Measurements from ENCODE around the gene KAT7. TPM values are rescaled to one million over a fixed set of nuclear protein-coding genes. Genes with fewer than 3 reads are reported as not detected.

Gene KAT7
- total RNA-seq, 1 donor from 2014 or later: 30.5 TPM

DNA sequence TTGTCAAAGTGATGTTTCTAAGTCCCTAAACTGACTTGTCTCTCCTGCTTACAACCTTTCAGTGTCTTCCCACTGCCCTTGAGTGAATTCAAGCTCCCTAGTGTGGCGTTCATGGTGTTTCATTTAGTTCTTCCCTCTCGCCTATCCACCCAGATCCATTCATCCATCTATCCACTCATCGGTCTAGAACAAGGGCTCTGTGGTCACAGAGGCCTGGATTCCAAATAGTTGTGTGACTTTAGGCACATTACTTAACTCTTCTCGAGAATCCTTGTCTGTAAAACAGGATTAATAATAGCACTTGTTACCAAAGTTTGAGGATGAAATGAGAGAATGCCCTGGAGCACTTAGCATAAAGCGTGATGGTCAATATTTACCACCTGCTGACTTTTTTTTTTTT is 60.3 kb downstream of the KAT7 start:
- Histone ChIP-seq H3K27me3 (ENCODE audit: control insufficient read depth, insufficient read depth, low read length) (peaks cover 5% of the 10 kb centered on the region), H3K36me3 (ENCODE audit: control insufficient read depth, insufficient read depth, low read length) (no peaks in the 10 kb centered on the region), H3K4me3 (ENCODE audit: low read depth, low read length) (no peak overlapping the region)
- TF ChIP-seq, protein P1, sequence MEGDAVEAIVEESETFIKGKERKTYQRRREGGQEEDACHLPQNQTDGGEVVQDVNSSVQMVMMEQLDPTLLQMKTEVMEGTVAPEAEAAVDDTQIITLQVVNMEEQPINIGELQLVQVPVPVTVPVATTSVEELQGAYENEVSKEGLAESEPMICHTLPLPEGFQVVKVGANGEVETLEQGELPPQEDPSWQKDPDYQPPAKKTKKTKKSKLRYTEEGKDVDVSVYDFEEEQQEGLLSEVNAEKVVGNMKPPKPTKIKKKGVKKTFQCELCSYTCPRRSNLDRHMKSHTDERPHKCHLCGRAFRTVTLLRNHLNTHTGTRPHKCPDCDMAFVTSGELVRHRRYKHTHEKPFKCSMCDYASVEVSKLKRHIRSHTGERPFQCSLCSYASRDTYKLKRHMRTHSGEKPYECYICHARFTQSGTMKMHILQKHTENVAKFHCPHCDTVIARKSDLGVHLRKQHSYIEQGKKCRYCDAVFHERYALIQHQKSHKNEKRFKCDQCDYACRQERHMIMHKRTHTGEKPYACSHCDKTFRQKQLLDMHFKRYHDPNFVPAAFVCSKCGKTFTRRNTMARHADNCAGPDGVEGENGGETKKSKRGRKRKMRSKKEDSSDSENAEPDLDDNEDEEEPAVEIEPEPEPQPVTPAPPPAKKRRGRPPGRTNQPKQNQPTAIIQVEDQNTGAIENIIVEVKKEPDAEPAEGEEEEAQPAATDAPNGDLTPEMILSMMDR (IDR thresholded peaks at IDR 0.05; ENCODE audit: insufficient read depth, low read length, poor library complexity, severe bottlenecking): no peak
- DNase-seq (ENCODE audit: low read depth): no peak

DNA sequence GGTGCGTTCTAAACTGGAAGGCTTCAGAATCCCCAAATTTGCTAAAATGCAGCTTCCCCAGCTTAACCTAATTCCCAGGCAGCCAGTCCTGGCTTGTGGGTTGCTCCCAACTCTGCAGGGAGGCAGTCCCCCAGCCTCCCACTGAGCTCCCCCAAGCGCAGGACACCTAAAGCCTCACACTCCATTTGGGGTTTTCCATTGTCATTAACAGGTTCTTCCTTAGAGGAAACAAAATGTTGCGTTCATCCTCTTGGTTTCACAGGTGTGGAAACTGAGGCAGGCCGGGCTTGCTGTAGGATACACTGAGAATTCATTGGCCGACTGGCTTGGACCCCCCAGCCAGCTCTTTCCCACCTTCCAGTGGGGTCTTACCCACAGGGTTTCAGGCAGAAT is 61.7 kb downstream of the KAT7 start:
- TF ChIP-seq, protein P1 (IDR thresholded peaks at IDR 0.05; ENCODE audit: insufficient read depth, low read length, poor library complexity, severe bottlenecking): no peak
- peaks cover 9% of the 10 kb centered on the region for H3K27me3 ChIP-seq (ENCODE audit: control insufficient read depth, insufficient read depth, low read length)
- no peaks in the 10 kb centered on the region for H3K36me3 ChIP-seq (ENCODE audit: control insufficient read depth, insufficient read depth, low read length)
- no peak for DNase-seq (ENCODE audit: low read depth)
- no peak overlapping the region for H3K4me3 ChIP-seq (ENCODE audit: low read depth, low read length)

DNA sequence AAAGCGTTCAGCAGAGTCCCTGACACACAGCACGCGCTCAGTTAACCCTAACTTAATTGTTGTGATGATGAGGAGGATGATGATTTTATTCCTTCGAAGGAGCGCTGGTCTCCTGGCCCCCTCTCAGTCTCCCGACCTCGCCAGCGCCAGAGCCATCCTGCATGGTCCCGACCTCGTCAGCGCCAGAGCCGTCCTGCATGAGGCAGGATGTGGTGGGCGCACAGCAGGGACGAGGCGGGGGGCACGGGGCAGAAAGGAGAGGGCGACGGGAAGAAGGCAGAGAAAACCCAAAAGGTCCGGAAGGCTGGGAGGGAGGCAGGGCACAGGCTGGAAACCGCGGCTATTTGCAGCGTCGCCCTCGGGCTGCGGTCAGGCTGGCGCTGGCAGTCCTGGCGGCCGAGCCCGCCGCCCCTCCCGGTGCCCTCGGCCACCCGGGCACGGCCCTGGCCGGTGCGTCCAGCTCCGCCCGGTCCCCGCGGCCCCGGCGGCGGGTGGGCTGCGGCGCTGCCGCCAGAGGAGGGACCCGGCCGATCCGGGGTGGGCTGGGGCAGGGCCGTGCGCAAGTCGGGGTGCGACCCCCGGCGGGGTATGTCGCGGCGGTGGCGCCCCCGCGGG is 62.4 kb downstream of the KAT7 start:
- Histone ChIP-seq H3K36me3 (ENCODE audit: control insufficient read depth, insufficient read depth, low read length) (no peaks in the 10 kb centered on the region), H3K4me3 (ENCODE audit: low read depth, low read length) (peak overlapping the region; percentile 42), H3K27me3 (ENCODE audit: control insufficient read depth, insufficient read depth, low read length) (peaks cover 11% of the 10 kb centered on the region)
- no peak for DNase-seq (ENCODE audit: low read depth)
- TF ChIP-seq, protein P1 (IDR thresholded peaks at IDR 0.05; ENCODE audit: insufficient read depth, low read length, poor library complexity, severe bottlenecking): no peak

DNA sequence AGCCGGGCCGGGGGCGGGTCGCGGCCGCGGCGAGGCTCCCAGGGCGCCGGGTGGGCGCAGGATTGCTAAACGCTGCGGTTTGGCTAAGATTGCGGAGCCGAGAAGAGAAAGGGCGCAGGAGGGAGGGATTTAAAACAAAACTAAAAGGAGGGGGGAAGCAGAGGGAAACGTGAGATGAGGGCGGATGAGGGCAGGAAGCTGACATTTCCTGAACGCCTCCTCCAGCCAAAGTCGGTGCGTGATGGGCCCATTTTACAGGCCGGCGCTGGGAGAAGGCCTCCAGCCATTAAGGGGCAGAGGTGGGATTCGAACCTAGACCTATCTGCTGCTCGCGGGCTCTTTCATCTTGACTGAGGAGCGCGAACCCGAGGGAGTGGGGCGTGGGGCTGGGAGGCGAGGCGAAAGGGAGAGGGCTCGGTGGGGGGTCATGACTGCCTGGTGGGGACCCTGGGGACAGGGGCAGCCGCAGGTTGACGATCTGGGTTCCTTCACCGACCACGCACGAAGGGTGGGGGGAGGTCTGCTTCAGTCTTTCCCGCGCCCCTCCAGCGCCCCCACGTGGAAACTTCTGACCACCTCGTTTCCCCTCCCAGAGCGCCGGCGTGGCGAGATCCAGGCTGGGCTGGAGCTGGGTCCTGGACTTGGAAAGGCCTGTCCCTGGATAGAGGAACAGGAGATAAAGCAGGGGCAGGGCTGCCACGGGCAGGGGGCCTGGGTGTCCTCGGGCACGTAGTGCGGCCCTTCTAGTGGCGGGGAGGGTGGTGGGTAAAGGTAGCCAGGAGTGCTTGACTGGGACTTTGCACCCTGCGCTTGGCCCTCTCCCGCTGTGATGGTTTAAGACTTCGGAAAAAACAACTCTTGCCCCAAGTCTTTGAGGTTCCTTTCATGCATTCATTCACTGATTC is 63.2 kb downstream of the KAT7 start:
- no peaks in the 10 kb centered on the region for H3K36me3 ChIP-seq (ENCODE audit: control insufficient read depth, insufficient read depth, low read length)
- TF ChIP-seq, protein P1 (IDR thresholded peaks at IDR 0.05; ENCODE audit: insufficient read depth, low read length, poor library complexity, severe bottlenecking): peak; percentile 84
- no peak for DNase-seq (ENCODE audit: low read depth)

DNA sequence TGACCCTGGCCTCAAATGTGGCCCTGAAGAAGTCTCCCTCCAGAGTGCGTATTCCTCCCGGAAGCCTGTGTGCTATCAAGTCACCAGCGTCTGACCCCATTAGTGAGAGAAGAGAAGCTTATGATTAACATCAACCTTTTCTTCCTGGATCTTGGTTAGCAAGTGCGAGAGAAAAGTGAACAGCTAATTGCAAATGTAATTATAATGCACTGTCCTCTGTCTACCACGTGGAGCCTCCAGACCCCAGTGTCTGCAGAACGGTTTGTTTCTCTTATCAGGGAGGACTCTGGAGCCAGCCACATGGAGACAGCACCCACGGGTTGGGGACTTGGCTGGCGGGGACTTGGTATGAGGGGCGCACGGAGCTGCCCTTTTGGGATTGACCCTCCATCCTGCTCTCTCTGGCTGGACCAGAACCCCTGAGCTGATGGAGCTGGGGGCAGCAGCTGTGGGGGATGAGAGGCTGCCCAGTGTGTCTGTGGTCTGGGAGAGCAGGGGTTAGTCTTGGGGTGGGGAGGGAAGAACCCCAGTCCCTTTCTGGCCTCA is 65.1 kb downstream of the KAT7 start:
- H3K36me3 ChIP-seq (ENCODE audit: control insufficient read depth, insufficient read depth, low read length): no peaks in the 10 kb centered on the region
- H3K27me3 ChIP-seq (ENCODE audit: control insufficient read depth, insufficient read depth, low read length): peaks cover 11% of the 10 kb centered on the region
- DNase-seq (ENCODE audit: low read depth): no peak
- no peak overlapping the region for H3K4me3 ChIP-seq (ENCODE audit: low read depth, low read length)
- TF ChIP-seq, protein P1 (IDR thresholded peaks at IDR 0.05; ENCODE audit: insufficient read depth, low read length, poor library complexity, severe bottlenecking): no peak

More for the DNA sequence above, 63.2 kb downstream of the KAT7 start:
- Histone ChIP-seq H3K4me3 (ENCODE audit: low read depth, low read length) (peak overlapping the region; percentile 42), H3K27me3 (ENCODE audit: control insufficient read depth, insufficient read depth, low read length) (peaks cover 11% of the 10 kb centered on the region)

Data from kidney epithelial cell (primary cell).